KOPT-K1 (cell line): ENCODE measurements around the gene CD300LB.
"Not testable (repeated sequence)": the region's sequence is repeated elsewhere in the genome, so short reads cannot be mapped to it uniquely, and the experiment has no call there.

Experiments used
- H3K27ac ChIP-seq: fragments of 200-600 bp; sonication (generic); 2 replicates; pipeline ENCODE4 v1.5.1; 2016; ENCODE audit warnings: antibody characterized with exemption, mild to moderate bottlenecking, low read depth, low read length; ENCODE audit not compliant: poor library complexity, severe bottlenecking
- H3K36me3 ChIP-seq: fragments of 200-600 bp; sonication (generic); 2 replicates; pipeline ENCODE4 v1.5.1; 2017; ENCODE audit warnings: antibody characterized with exemption, mild to moderate bottlenecking, low read length, moderate library complexity; ENCODE audit not compliant: insufficient read depth
- H3K9me3 ChIP-seq: fragments of 200-600 bp; sonication (generic); 2 replicates; pipeline ENCODE4 v1.5.1; 2017; ENCODE audit warnings: antibody characterized with exemption, low read length, mild to moderate bottlenecking; ENCODE audit not compliant: insufficient read depth, poor library complexity, severe bottlenecking

Gene CD300LB

DNA sequence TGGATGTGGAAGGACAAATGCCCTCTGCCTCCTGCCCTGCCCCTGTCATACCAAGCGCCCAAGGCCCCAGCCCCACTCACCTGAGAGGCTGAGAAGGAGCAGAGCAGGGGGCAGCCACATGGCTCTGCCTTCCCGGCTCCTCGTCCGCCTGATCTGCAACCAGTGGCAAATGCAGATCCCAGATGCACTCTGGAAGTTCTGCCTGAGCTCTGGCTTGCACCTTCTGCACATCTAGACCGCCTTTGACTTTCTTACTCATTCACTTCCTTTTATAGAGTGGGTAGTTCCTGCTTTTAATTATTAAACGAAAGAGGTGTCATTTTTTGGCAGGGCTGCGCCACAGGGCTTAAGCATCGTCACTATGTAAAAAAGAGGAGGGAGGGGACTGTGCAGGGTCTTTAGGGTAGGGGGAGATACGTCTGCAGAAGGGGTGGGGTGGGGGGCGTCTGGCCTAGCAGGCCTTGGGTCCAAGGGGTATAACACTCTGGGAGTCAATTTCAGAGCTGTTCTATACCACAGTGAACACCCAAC is at the start of gene CD300LB:
TSS of gene CD300LB (minus strand) at position 245 of the 531 bp plus-strand sequence. CDS start at position 120, 125 bp downstream.
- no peaks in the 10 kb centered on the region for H3K36me3 ChIP-seq
- H3K9me3 ChIP-seq: peaks cover 4% of the 10 kb centered on the region
- no peak within 1 kb of the TSS for H3K27ac ChIP-seq

DNA sequence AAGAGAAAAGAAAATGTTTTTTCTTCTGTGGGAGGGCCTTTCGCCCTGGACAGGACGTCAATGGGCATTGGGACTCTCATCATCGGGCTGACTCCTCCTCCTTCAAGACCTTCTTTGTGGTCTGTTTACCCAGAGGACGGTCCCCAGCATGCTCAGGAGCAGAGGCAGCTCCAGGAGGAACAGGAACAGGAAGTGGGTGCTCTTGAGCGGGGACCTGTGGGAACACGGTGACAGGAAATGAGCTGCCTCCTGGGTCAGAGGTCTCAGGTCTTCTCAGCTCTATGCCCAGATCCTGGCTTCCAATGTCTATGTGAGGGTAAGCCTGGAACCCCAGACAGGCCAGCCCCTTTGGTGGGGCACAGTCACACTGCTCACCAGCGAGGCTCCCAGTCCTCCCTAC is 48.6 kb upstream of the CD300LB start:
- Histone ChIP-seq H3K9me3 (peaks cover 18% of the 10 kb centered on the region), H3K36me3 (no peaks in the 10 kb centered on the region), H3K27ac (no peak overlapping the region)

DNA sequence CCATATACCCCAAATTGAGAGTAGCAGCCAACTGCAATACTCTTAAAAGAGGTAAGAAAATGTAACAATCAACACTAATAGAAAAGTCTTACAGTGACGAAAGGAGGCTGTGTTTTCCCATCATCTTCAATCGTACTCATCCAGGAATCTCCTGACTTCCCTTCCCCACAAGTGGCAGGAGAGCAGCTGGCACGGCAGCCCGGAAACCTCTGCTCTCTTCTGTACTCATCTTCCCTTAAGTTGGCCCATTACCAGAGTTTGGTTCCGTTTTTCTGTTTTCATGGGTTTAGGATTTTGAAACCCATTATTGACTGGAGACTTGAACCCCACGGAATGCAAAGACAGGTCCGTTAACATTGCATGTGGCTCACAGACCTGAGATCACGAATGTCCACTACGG is 47.7 kb upstream of the CD300LB start:
- H3K27ac ChIP-seq: no peak overlapping the region
- peaks cover 8% of the 10 kb centered on the region for H3K9me3 ChIP-seq
- H3K36me3 ChIP-seq: no peaks in the 10 kb centered on the region

DNA sequence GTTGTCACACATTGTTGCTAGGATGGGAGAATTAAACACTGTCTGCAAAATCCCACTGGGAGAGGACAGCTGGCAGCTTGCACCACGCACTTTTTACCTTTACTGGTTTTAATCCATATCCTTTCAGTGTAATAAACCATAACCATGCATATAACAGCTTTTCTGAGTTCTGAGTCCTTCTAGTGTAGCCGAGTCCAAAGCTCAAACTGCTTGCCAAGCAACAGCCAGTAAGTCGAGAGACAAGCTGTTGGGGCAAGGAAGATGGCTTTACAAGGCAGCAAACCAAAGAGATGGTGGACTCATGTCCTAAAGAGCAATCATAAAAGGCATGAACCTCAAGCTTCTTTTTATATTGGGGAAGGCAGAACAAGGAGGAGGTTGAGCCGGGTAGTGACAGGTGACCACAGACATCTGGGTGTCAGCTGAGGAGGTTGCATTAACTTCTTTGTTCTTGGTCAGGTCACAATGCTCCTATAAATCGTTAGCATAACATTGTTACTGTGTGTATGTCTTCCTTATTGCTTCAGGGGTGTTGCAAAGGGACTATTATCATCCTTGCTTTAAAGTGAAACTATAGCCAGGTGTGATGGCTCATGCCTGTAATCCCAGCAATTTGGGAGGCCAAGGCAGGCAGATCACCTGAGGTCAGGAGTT is 43.3 kb upstream of the CD300LB start:
- Histone ChIP-seq H3K9me3 (peaks cover 7% of the 10 kb centered on the region), H3K27ac (no peak overlapping the region), H3K36me3 (no peaks in the 10 kb centered on the region)

DNA sequence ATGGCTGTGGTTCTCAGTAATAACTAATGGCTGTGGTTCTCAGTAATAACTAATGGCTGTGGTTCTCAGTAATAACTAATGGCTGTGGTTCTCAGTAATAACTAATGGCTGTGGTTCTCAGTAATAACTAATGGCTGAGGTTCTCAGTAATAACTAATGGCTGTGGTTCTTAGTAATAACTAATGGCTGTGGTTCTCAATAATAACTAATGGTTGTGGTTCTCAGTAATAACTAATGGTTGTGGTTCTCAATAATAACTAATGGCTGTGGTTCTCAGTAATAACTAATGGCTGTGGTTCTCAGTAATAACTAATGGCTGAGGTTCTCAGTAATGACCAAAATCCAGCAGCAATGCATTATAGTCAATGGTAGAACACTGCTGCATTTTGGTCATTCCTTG is 42.4 kb upstream of the CD300LB start:
- not testable (repeated sequence) for H3K9me3 ChIP-seq, H3K36me3 ChIP-seq

DNA sequence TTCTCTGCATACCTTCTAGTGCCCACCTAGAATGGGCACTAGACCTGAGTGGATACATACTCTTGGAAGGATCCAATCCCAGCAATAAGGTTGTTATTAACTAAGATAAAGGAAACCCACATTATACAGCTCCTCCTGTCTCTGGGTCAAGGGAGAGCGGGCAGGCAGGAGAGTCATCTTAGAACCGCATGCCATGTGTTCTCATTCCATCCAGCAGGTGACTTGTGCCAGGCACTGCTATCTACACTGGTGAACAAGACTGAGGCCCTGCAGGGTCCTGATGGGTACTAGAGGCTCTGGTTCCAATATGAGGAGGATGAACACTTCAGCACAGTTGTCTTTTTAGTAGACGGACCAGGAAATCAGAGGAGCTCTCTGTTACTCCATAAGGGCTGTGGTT is 41.9 kb upstream of the CD300LB start:
- no peak overlapping the region for H3K27ac ChIP-seq
- no peaks in the 10 kb centered on the region for H3K9me3 ChIP-seq
- no peaks in the 10 kb centered on the region for H3K36me3 ChIP-seq

More for the DNA sequence above, 42.4 kb upstream of the CD300LB start:
- not testable (repeated sequence) for H3K27ac ChIP-seq

DNA sequence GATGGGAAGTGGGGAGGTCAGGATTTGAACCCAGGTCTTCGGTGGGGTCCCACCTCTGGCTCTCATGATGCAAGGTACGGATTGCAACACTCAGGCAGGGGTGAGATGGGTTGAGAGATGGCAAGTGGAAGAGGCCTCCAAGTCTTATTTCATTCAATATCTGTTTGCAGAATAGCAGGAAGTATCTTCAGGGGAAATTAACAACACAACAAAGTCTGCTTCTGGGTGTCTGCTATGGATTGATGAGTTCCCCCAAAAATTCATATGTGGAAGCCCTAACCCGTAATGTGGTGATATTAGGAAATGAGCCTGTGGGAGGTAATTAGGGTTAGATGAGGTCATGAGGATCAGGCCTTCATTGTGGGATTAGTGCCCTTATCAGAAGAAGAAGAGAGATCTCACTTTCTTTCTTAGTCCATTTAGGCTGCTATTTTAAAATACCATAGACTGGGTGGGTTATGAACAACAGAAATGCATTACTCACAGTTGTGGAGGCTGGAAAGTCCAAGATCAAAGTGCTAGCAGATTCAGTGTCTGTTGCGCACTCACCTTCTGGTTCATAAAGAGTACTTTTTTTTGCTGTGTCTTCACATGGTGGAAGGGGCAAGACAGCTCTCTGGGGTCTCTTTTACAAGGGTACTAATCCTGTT is 40.5 kb upstream of the CD300LB start:
- Histone ChIP-seq H3K36me3 (no peaks in the 10 kb centered on the region), H3K9me3 (no peaks in the 10 kb centered on the region), H3K27ac (no peak overlapping the region)

DNA sequence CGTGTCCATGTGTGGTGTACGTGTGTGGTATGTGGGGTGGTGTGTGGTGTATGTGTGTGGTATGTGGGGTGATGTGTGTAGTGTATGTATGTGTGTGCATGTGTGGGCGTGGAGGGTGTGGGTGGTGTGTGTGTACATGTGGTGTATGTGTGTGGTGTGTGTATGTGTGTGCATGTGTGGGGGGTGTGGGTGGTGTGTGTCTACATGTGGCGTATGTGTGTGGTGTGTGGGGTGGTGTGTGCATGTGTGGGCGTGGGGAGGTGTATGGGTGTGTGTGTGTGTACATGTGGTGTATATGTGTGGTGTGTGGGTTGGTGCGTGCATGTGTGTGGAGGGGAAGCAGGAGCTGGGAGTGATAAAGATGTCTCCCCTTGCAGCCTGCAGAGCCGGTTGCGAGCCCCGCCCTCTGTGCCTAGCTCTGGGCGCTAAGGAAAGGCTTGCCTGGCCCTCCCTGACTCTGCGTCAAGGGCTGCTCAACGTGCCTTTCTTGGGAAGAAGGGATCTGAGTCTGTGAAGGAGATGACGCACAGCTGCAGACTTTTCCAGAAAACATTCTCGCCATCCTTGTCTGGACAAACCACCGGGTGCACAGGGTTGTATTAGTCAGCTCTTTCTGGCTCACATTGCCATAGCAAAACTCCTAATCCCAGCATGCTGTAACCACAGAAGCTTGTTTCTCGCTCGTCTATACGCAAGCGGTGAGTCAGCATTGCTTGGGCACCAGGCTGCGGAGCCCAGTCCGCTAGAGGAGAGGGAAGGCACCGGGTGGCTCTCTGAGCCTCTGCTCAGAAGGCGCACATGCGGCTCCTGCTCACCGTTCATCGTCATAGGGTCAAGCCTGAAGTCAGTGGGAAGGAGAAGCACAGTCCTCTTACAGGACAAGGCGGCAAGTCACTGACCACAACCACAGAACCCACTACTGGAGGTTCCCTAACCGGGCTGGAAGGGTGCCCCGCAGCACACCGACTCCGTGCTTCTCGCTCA is 38.0 kb upstream of the CD300LB start:
- no peak overlapping the region for H3K27ac ChIP-seq

DNA sequence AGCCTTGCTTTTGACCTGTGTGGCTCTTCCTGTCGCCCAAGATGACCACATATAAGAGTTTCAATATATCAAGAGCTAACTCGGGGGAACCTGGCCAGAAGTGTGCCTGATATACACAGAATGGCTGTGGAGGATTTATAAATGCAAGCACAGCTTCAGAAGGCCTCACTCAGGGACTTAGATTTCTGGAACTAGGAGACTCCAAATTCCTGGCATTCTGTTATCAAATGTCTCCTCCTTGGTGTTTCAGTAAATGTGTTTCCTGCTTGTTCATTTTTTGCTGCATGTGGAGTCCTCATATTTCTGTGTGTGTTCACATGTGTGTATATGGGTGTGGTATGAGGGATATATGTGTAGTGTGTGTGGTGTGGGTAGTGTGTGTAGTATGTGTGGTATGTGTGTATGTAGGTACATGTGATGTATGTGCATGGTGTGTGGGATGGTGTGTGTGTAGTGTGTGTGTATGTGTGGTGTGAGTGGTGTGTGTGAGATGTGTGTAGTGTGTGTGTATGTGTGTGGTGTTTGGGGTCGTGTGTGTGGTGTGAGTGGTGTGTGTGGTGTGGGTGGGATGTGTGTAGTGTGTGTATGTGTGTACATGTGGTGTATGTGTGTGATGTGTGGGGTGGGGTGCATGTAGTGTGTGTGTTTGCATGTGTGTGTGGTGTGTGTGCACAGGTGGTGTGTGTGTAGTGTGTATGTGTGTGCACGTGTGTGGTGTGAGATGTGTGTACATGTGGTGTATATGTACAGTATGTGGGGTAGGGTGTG is 37.0 kb upstream of the CD300LB start:
- Histone ChIP-seq H3K9me3 (no peaks in the 10 kb centered on the region), H3K27ac (no peak overlapping the region), H3K36me3 (no peaks in the 10 kb centered on the region)

More for the DNA sequence above, 38.0 kb upstream of the CD300LB start:
- H3K36me3 ChIP-seq: no peaks in the 10 kb centered on the region
- no peaks in the 10 kb centered on the region for H3K9me3 ChIP-seq

DNA sequence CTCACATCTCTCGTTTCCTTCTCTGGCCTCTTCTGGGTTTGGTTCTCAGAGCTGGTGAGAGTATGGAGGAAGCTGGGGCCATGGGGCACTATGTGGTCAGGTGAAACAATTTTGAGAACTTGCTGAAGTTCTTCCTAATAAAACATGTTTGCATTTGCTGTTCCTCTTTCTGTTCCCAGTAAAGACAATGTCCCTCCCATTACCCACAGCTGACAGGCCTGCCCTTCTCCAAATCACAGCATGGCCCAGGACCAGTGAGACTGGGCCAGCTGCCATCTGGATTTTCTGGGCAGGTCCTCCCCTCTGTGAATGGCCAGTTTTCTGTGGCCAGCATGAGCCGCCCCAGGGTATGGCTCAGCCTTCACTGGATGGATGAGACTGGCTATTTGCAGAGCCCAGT is 36.1 kb upstream of the CD300LB start, which contains the start of gene CD300H:
TSS of gene CD300H (minus strand) at position 113 of the 400 bp plus-strand sequence.
- H3K27ac ChIP-seq: no peak within 1 kb of the TSS
- H3K36me3 ChIP-seq: no peaks in the 10 kb centered on the region
- no peaks in the 10 kb centered on the region for H3K9me3 ChIP-seq

DNA sequence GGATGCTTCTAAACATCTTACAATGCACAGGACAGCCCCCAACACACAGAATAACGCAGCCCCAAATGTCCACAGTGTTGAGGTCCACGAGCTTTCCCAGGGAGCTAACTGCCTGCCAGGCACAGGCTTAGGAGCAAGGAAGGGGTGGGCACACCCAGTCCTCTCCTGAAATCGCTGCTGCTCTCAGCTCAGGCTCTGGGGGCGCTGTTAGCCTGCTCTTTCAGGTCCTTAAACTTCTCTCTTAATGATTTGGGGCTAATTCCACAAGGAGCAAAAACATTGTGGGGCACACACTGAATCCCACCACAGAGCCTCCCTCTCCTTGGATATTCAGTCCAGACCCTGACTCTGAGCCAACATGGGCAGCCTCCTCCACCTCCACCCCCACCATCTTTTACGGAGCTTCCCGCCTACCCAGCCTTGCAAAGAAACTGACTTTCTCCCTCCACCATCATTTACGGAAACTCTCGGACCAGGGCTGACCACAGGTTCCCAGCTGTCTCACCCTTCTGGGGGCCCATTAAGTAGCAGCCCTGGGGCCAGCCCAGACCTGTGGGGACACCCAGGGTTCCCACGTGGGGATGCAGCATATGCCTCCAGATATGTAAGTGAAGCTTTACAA is 35.0 kb upstream of the CD300LB start:
- Histone ChIP-seq H3K36me3 (no peaks in the 10 kb centered on the region), H3K9me3 (no peaks in the 10 kb centered on the region), H3K27ac (no peak overlapping the region)

DNA sequence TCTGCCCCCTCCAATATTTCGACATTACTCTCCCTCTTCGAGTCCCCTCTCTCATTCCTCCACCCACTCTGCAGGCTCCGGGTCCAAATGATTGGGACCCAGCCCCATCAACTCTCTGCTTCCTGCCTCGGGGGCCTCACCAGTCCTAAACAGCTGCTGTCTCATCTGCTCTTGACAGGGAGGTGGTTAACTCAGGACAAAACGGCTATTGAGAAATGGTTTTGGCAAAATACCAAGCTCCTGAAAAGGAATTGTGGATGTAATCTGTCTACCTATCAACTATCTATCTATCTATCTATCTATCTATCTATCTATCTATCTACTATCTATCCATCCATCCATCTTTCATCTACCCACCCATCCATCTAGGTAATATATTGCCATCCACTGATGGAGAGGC is 33.9 kb upstream of the CD300LB start:
- Histone ChIP-seq H3K36me3 (no peaks in the 10 kb centered on the region), H3K9me3 (no peaks in the 10 kb centered on the region), H3K27ac (no peak overlapping the region)

DNA sequence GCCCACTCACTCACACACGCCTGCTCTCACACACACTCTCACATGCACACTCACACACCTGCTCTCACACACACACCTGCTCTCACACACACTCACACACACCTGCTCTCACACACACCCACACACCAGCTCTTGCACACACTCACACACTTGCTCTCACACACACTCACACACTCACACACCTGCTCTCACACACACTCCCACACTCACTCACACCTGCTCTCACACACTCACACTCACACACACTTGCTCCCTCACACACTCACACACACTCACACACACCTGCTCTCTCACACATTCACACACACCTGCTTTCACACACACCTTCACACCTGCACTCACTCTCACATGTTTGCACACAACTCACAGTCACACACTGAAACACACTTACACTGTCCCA is 32.1 kb upstream of the CD300LB start:
- peaks cover 5% of the 10 kb centered on the region for H3K9me3 ChIP-seq
- H3K36me3 ChIP-seq: no peaks in the 10 kb centered on the region
- H3K27ac ChIP-seq: no peak overlapping the region

DNA sequence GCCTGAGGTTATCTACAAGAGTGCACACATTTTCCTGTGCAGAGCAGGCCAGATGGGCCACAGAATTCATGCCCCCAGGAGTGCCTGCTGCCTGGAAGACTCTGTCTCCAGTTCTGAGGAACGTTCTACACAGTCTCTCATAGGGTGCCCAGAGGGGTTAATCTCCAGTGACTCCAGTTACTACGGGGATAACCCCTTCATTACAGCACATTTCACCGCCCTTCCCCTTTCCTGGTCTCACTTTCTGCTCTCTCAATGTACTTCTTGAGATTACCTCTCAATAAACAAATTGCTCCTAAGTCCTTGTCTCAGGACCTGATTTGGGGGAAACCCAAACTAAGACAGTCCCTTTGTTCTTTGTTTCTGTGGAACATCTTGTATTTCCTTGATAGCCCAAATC is 30.3 kb upstream of the CD300LB start:
- Histone ChIP-seq H3K36me3 (no peaks in the 10 kb centered on the region), H3K27ac (no peak overlapping the region), H3K9me3 (peaks cover 11% of the 10 kb centered on the region)
